Stimulated activated CD8-positive, alpha-beta memory T cell treated with anti-CD3 and anti-CD28 coated beads, Interleukin-12 subunit alpha, Interleukin-12 subunit beta, amount 100 ng/mL, for 24 hours (primary cell): ENCODE data around the gene OR2V2.
"Not testable (repeated sequence)": the region's sequence is repeated elsewhere in the genome, so short reads cannot be mapped to it uniquely, and the experiment has no call there.

ENCODE experiments used
- DNase-seq: peaks from one replicate; pipeline ENCODE4 v3.0.0-alpha.2; 2020; ENCODE audit errors: extremely low read depth

OR2V2 gene

DNA sequence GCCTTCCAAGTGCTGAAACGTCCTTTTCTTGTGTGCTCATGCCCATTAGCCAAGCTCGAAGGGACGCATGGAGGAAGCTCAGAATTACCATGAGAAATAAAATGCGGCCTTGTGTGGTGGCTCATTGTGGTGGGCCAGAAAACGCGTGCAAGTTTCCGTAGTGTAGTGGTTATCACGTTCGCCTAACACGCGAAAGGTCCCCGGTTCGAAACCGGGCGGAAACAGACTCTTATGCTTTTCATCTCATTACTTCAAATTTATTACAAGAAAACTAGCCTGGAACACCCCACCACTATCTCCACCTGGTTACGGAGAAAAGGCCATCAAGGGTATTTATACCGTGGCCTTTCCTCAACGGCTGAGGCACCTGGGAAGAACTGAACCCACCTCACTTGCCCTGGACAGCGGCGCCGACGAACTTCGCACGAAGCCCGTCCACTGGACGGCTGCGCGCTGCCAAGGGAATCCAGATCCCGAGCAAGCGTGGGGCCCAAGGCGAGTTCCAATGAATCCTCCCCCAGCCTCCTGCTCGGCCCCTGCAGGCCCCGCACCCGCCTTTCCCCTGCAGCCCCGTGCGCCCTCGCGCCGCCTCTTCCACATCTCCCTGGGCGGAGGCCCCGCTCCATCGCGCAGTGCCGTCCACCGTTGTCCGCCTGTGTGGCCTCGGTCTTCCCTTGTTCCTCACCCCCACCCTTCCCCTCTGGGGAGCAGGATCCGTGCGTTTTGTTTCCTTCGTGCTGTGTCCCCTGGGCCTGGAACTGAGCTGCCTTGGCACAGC, 22.3 kb downstream of the OR2V2 start:
- DNase-seq = peak; percentile 55

DNA sequence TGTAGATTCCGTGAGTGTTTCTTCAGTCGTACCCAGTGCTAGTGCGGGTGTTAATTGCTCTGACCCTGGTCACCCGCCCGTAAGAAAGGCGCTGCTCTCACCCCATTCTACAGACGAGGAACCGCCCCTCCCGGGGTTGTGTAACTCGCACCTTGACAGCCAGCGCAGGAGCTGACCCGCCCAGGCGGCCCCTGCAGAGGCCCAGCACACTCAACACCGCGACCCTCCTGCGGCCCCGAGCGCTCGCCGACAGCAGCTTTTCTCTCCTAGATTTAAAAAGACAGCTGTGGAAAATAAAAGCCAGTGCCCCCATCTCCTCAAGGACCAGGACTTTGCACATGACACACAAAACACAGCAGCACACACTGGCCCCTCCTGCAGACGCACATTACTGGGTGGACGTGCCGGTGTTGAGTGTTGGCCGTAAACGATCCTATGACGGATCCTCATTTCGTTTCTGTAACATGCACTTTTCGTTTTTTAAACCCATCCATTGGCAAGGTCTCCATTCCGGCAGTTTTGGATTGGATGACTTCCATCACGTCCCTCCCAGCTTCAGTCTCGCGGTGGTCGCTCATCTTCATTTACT, 22.9 kb downstream of the OR2V2 start:
- DNase-seq = no peak

DNA sequence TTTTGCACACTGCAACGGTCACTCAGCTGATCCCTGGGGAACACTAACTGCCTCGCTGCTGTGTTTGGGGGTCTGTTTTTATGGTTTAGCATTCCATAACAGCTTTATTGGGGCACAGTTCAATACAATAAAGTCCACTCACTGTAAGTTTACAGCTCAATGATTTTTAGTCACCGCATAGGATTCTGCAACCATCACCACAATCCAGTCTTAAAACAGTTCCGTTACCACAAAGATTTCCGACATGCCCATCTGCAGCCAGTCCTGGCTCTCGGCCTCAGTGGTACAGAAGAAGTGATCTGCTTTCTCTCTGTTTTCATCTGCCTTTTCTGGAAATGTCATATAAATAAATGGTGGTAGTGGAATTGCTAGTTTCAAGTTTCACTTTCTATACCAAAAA, 23.6 kb downstream of the OR2V2 start:
- no peak for DNase-seq

DNA sequence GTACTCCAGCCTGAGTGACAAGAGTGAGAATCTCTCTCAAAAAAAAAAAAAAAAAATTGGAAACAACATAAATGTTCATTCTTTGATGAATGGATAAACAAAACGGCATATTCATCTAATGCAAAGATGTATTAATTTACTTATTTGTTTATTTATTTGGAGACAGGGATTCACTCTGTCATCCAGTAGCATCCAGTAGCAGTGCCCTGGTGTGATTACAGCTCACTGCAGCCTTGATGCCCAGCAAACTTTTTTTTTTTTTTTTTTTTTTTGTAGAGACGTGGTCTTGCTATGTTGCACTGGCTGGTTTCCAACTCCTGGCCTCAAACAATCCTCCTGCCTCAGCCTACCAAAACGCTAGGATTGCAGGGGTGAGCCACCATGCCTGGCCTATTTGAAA, 24.4 kb downstream of the OR2V2 start:
- no peak for DNase-seq

DNA sequence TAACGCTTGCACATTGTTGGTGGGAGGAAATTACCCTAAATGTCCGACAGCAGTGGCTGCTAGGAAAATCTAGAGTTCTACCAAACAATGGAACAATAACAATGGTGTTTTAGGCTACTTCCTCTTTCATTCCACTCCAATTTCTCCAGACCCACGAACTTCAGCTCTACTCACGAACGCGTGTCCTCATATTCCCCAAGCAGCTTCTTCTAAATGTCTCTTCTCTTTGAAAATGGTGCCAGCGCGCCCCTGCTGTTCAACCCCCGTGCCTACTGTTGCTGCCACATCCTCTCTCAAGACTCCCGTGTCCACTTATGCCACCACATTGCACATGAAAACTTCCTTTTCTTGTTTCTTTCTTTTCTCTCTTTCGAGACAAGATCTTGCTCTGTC, 25.6 kb downstream of the OR2V2 start:
- DNase-seq = no peak

DNA sequence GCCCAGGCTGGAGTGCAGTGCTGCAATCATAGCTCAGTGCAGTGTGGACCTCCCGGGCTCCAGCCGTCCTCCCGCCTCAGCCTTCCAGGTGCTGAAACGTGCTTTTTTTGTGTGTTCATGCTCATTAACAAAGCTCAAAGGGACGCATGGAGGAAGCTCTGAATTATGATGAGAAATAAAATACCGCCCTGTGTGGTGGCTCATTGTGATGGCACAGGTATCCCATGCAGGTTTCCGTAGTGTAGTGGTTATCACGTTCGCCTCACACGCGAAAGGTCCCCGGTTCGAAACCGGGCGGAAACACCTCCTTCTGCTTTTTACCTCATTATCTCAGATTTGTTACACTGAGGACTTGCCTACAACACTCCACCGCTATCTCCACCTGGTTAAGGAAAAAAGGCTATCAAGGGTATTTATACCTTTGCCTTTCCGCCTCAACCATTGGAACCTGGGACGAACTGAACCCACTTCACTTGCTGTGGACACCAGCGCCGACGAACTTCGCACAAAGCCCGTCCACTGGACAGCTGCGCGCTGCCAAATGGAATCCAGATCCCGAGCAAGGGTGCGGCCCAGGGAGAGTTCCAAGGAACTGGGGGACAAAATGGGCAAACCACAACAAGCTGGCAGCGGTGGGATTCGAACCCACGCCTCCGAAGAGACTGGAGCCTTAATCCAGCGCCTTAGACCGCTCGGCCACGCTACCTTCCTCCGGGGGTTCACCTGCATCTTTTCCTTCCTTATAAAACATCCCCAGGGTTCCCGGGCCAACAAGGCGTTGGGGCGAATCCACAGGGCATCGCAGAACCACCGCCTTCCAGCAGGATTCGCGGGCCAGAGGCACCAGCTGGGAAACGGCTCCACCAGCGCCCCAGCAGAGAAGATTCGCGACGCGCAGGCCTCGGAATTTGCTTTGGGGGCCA, 26.3 kb downstream of the OR2V2 start:
- peak; percentile 41 for DNase-seq

DNA sequence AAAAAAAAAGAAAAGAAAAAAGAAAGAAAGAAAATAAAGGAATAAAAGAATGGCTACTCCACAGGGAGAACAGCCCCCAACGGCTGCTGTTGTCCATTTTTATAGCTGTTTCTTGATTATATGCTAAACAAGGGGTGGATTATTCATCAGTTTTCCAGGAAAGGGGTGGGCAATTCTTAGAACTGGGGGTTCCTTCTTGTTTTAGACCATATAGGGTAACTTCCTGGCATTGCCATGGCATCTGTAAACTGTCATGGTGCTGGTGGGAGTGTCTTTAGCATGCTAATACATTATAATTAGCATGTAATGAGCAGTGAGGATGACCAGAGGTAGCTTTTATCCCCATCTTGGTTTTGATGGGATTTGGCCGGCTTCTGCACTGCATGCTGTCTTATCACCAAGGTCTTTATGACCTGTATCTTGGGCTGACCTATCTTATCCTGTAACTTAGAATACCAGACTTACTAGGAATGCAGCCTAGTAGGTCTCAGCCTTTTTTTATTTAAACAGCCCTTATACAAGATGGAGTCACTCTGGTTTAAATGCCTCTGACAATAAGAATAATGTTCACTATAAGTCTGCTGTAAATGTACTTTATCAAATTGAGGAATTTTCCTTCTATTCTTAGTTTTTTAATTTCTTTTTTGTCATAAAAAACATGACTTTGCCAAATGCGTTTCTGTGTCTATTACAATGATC, 29.0 kb downstream of the OR2V2 start:
- no peak for DNase-seq

DNA sequence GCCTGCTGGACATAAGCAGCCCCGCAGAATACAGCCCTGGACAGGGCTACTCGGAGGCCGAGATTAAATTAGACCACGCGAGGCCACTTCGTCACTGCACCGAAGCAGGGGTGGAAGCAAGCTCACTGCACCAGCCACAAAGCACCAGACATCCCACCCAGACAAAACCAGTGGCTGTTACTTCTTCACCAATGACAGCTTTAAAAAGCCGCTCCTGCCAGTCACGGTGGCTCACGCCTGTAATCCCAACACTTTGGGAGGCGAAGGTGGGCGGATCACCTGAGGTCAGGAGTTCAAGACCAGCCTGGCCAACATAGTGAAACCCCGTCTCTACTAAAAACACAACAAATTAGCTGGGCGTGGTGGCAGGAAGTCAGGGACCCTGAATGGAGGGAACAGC, 30.2 kb downstream of the OR2V2 start:
- DNase-seq = not testable (repeated sequence)

DNA sequence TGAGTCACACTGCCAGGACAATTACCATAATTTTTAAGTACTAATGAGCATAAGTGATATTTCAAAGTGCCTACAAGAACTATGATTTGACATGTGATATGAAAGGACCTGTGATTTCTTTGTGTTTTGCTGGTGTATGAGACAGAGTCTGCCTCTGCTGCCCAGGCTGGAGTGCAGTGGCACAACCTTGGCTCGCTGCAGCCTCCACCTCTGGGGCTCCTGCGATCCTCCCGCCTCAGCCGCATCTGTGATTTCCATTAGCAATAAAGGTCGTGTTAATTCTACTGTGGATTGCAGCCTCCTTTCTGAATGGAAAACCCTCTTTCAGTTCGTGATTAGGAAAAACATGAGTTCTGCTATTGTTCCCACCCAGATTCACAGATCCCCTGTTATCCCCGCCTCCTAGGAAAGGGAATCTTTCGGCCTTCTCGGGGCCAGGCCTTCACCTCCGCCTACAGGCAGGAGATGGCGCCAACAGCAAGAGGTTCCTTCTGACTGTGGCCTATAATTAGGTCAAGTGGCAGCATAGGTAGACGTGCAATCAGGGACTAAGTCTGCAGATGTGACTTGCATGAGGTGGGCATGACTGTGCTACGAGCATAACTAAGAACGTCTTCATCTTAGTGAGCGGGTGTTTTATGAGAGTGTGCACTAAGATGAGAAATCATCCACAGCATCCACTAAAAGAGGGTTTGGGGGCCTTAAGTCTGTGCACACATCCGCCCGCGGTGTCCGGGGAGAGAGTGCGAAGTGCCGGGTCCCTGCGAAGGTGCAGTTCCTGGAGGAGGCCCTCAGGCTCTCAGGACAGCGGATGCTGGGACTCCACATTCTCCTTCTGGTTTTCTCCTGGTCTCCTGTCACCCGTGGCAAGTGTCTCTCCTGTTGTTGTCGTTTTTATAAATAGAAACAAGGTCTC, 34.5 kb downstream of the OR2V2 start:
- DNase-seq = no peak

DNA sequence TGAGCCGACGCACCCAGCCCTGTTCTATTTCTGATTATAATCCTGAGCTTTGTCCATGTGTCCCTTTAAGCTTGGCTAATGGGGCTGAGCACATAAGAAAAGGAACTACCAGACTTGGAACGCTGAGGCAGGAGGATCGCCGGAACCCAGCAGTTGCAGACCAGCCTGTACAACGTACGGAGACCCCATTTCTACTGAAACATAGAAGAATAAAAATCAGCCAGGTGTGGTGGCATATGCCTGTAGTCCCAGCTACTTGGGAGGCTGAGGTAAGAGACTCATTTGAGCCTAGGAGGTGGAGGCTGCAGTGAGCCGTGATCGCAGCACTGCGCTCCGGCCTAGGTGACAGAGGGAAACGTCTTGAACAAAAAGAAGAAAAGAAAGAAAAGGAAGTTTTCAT, 35.3 kb downstream of the OR2V2 start:
- DNase-seq = no peak

DNA sequence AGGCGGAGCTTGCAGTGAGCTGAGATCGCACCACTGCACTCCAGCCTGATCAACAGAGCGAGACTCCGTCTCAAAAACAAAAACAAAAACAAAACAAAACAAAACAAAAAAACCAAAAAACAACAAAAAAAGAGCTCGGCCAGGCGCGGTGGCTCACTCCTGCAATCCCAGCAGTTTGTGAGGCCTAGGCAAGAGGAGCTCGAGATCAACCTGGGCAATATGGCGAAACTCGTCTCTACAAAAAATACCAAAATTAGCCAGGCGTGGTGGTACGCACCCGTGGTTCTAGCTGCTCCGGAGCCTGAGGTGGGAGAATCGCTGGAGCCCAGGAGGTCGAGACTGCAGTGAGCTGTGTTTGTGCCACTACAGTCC, 37.4 kb downstream of the OR2V2 start:
- DNase-seq = no peak

DNA sequence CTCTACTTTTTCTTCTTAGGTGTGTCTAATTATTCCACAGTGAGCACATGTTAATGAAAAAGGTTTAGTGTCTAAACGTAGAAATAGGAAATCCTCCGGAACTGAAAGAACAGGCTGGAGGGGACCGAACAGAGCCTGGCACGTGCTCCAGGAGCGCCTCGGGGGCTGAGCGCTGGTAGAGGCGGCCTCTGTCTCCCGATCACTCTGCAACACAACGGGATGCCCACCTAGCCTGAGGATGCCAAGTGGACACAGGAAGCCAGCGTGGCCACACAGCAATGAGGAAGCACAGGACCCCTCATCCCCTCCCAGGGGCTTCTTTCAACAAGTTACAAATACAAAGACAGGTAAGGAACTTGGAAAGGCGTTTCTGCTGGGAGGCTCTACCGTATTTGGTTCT, 38.2 kb downstream of the OR2V2 start:
- no peak for DNase-seq

DNA sequence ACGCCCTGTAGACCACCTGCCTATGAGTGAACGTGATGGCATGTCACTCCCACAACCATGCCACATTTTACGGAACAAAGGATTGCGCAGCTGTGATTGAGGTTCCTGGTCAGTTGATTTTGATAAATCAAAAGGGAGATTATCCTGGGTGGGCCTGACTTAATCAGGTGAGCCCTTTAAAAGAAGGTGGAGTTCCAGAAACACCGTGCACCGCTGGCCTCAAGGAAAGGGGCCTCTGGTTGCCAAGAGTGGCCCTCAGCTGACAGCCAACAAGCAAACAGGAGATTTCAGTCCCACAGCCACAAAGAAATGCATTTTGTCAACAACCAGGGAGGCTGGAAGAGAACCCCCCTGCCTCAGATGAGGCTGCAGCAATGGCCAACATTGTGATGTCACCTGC, 38.6 kb downstream of the OR2V2 start:
- DNase-seq = no peak

DNA sequence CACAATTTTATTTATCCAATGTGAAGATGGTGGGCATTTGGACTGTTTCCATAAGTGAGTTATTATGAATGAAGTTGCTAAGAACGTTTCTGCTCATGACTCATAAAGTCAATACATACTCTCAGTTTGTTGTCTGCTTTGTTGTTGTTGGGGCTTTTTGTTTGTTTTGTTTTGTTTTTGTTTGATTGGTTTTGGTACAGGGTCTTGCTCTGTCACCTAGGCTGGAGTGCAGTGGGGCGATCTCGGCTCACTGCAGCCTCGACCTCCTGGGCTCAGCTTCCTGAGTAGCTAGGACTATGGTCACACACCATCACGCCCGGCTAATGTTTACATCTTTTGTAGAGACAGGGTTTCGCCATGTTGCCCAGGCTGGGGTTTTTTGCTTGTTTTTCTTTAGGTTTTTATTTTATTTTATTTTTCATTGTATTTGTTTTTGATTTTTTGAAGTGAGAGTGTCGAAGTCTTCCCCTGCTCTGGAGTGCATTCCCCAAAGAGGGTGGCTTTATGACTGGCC, 39.7 kb downstream of the OR2V2 start:
- DNase-seq = no peak

DNA sequence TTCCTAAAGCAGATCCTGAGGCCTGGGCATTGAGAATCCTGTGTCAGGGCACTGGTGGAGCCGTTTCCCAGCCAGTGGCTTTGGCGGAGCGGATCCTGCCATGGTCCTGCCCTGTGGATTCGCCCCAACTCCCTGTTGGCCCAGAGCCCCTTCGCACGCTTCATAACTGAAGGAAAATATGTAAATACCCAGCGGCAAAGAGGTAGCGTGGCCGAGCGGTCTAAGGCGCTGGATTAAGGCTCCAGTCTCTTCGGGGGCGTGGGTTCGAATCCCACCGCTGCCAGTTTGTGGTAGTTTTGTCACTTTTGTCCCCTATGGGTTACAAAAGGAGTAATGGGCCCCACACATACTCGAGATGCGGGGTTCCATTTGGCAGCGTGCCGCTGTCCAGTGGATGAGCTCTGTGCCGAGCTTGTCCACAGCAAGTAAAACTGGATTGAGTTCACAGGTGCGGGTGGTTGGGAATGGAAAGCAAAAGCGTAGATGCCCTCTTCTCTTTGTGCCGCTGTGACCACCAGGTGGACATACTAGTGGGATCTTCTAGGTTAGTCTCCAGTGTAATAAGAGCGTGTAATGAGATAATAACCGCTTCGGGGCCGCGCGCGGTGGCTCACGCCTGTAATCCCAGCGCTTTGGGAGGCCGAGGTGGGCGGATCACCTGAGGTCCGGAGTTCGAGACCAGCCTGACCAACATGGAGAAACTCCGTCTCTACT, 40.3 kb downstream of the OR2V2 start:
- DNase-seq = no peak

DNA sequence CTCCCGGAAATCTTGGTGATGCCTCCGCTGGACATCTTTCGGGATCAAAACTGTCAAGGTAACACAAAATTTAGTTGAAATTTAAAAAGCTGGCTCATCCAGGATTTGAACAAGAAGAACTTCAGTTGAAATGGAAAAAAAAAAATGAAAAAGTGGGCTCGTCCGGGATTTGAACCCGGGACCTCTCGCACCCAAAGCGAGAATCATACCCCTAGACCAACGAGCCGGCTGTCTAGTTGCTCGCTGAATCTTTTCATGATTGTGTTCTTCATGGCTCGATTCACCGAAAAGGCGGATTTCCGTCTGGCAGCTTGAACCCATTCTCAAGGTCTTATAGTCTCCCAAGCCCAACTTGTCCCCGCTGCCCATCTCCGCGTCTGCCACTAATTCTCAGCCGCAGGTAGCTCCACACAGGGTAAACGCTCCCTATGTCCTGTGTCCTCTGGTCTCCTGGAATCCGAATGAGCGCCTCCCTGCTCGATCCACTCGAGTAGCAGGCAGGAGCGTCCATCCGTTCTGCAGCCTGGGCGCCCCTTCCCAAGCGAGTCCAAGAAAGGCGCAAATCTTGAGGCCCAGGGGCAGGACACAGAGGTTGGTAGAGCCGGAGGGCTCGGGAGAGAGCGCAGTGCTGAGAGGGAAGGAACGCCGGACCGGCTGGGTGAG, 41.4 kb downstream of the OR2V2 start:
- DNase-seq = no peak

DNA sequence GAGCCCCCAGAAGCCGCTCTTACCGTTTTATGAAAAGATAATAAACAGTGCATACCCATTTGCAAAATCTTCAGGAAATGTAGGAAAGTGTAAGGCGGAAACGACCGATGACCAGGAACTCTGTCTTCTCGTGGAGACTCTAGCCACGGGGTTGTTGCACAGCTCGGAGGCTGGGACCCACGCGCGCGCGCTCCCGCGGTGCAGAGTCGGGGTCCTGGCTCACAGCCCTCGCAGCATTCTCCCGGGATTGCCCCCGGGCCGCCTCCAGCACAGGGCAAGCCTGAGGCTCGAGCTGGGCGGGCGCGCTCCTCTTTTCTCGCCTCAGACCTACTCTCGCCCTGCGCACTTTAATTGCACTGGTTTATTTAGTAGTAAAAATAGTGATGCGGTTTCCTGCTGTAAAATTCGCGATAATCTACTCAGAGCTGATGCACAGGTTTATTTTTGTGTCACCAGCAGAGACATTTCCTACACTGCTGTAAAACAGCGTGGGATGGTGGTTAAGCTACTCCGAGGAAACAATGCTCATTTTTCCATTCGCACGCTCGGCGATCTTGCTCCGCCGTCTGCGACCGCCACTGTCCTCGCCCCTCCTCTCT, 42.1 kb downstream of the OR2V2 start:
- no peak for DNase-seq

DNA sequence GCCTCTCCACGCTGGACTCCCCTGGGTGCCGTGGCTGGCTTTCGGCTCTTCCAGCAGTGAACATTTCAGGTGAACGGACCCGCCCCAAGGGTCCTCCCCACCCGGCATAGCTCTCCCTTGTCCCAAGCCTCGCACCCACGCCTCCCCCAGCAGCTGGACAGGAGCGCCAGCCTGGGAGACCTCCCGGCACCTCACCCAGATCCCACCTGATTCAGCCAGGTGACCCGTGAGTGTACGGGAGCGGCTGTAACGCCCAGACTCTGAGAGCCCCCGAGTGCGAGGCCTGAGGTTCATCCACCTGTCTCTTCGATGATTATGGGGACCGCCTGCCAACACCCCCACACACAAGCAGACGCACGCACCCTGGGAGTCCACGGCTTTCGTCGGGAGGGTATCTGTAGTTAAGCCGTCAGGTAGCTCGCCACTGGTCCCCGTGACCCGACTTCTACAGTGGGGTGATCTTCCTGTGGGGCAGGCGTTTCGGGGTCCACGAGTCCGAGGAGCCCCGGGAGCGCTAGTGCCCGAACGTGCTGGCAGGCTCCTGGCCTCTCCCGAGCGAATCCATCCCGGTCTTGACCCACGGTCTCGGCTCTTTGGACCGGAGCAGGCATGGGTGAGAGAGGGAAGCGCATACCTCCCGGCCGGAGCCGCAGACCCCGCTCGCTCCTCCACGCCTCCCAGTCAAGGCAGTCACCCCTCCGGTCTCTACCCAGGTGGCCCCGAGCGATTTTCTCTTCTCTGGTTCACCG, 42.8 kb downstream of the OR2V2 start:
- DNase-seq = no peak
